NCI-H526 treated with DMSO at 0.1 percent for 48 hours (cell line): ENCODE results near the gene SUFU.
"Not testable (repeated sequence)": the region's sequence is repeated elsewhere in the genome, so short reads cannot be mapped to it uniquely, and the experiment has no call there.

Experiments
- DNase-seq: peaks from one replicate; lab custom pipeline; 2025; lab: John Stamatoyannopoulos, UW

The SUFU gene

DNA sequence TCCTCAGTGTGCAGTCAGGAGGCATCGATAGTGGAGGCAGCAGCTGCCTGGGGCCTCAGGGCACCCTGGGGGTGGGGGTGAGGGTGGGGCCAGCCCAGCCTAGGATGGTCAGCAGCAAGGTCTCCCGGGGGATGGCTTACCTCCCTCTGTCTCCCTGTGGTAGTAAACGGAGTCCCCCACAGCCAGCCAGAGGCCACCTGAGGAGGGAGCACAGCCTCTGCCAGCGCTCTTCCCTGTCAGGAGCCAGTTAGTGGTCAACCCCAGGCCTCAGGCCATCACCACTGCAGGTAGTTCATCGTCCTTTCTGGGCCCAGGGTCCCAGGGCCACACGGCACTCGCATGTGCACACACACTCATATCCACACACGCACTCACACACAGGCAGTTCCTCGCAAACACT lies 23.4 kb upstream of the SUFU start:
- no peak for DNase-seq

GRCh38 chr10:102484021-102484420 lies 19.8 kb upstream of the SUFU start:
- DNase-seq: no peak

- no peak for DNase-seq
Measured at GRCh38 chr10:102485093-102485784, 18.5 kb upstream of the SUFU start.

DNA sequence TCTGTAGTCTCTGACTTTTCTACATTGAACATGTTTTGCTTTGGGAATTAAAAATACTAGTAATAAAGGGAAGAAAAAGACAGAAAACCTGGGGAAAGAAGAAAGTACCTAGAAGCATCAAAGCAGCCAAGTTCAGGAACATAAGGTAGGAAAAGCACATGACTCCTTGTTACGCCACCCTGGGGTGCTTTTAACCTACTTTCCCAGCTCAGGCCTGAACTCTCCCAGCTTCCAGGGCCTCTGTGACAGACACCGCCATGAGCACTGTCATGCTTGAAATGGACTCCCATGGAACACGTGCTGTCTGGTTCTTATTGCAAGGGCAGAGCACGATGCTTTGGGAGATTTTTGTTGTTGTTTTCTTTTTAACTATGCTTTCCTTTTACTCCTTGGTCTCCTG lies 12.6 kb upstream of the SUFU start:
- DNase-seq: no peak

DNA sequence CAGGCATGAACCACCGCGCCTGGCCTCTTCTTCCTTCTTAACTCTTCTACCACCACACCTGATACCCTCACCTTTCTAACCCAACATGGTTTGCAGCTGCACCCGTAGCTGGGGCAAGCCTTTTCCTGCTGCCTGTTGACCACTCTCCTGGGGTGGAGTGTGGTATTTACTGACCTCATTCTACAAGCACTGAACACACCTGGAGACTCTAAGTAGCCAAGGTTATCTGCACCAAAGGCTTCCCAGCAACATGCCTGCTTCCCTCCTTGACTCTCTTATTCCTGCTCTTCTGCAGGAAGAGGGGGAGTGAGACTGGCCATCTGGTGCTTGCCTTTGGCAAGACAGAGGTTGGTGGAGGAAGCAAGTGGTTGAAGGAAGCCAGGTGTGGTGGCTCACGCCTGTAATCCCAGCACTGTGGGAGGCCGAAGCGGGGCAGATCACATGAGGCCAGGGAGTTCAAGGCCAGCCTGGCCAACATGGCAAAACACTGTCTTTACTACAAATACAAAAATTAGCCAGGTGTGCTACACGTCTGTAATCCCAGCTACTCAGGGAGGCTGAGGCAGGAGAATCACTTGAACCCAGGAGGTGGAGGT lies 11.3 kb upstream of the SUFU start:
- no peak for DNase-seq

DNA sequence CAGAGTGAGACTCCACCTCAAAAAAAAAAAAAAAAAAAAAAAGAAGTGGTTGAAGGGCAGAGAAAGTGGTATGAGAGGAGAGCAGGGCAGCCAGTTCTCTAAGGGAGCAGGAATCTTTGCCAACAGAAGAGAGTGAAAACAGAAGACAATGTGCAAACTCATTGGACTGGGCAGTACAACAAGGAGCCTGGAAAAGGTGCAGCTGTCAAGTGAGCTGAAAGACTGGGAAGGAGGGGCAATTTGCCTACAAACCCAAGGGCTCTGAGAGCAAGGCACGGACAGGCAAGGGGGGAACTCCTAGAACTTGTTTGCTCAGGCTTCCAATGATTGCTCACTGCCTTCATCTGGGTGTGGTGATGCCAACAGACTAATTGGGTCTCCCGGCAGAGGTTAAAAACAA lies 10.8 kb upstream of the SUFU start:
- peak; percentile 24 for DNase-seq

GRCh38 chr10:102493771-102494170 lies 10.0 kb upstream of the SUFU start:
- no peak for DNase-seq

- no peak for DNase-seq
Measured at GRCh38 chr10:102497545-102497944, 6.2 kb upstream of the SUFU start.

DNA sequence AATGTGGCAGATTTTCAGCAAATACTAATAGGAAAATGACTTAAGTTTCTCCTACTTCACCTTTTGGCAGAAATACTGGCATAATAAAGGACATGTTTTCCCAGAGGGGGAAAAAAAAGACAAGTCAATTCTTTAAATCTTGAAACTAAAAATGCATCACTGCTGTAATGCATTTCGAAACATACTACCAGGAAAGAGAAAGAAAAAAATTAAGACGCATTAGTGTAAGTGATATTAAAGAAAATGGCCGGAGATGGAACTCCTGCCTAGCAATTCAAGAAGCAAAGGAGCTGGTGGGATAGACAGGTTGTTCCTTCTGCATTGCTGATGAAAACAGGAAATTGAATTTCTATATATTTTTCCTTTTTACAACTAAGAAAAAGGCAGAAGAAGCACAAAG lies 4.4 kb upstream of the SUFU start:
- DNase-seq: no peak

GRCh38 chr10:102500686-102501085 lies 3.1 kb upstream of the SUFU start:
- not testable (repeated sequence) for DNase-seq

- DNase-seq: no peak
Measured at GRCh38 chr10:102501201-102502028, 2.4 kb upstream of the SUFU start.

- peak; percentile 89 for DNase-seq
Measured at GRCh38 chr10:102502029-102502336, 1.8 kb upstream of the SUFU start.

- peak; percentile 97 for DNase-seq
Measured at GRCh38 chr10:102502337-102503151, 1.2 kb upstream of the SUFU start, which contains the start of gene ACTR1A. Gene ACTR1A (minus strand): TSS chr10:102502712. CDS start chr10:102502647, 65 bp downstream.

GRCh38 chr10:102504179-102504975 lies 605 bp downstream of the SUFU start:
- DNase-seq: no peak

- DNase-seq: no peak
Measured at GRCh38 chr10:102504976-102505300, 1.2 kb downstream of the SUFU start.

- DNase-seq: no peak
Measured at GRCh38 chr10:102505462-102506115, 1.8 kb downstream of the SUFU start.

DNA sequence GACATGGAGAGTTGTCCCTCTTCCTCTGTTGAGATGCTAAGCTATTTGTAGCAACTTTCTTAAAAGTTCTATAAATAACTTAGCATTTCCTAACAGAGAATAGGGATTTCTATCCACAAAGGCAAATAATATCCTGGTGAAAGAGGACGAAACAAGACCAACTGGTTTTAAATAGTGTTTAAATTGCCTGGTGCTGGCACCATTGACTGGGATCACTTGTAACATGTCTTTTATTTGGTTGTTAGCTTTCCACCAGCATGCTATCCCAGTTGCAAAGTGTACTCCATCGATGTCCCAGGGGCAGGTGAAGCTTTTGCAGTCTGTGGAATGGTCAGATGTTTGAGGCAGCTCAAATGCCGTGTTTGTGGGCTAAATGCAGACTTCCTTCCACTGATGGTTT lies 3.7 kb downstream of the SUFU start:
- no peak for DNase-seq

DNA sequence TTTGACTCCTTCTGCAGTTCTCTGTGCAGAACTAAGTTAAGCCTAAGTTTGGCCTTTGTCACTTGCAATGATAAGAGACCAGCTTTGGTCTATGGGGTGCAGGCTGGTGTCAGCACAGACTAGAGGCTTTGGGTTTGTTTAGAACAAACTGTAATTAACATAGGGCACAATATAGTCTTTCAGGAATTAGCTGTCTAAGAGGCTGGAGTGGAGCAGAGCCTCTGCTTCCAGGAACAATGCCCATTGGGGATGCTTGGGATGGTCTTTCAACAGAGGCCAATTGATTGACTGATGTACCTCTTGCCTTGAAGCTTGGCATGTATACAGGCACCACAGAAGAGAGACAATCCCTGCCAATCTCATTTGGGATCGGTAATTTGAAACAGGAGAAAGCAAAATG lies 4.7 kb downstream of the SUFU start:
- DNase-seq: no peak

DNA sequence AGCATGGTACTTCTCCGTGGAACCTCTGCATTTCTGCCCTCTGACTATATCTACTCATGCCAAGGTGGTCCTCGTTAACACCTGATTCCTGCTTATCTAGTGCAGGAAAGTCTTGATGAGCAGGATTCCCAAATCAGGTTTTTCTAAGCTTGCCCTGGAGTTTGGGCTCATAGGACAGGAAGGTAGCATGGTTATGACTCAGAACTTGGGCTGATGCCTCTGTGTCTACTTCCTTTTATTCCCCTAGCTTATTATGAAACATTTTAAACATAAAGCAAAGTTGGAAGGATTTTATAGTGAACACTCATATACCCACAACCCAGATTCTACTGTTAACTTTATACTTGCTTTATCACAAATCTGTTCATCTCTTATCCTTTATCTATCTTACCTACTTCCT lies 5.6 kb downstream of the SUFU start:
- DNase-seq: no peak

GRCh38 chr10:102511583-102512274 lies 8.0 kb downstream of the SUFU start:
- no peak for DNase-seq
